K562 (cell line): ENCODE data around the gene HEMGN. TPM values are rescaled to one million over a fixed set of nuclear protein-coding genes. Genes with fewer than 3 reads are reported as not detected.

Experiments
- ARNT ChIP-seq, 2 experiments: fragments of 450-650 bp; IDR thresholded peaks; 2 replicates each; pipeline ENCODE4 v1.6.1; 2016; ENCODE audit warnings: mild to moderate bottlenecking in 1 of 2
- GTF2B ChIP-seq: IDR thresholded peaks from 2 replicates; pipeline ENCODE4 v1.6.1; 2011; ENCODE audit not compliant: insufficient read length; ENCODE audit errors: extremely low read depth
- IRF1 ChIP-seq: sonication (generic); formaldehyde crosslinking; IDR thresholded peaks from 2 replicates; pipeline ENCODE4 v1.8.0; 2022; ENCODE audit warnings: missing genetic modification reagents, mild to moderate bottlenecking, borderline replicate concordance
- JUN ChIP-seq, 2 experiments: sonication (generic) in 1 of 2; formaldehyde crosslinking in 1 of 2; IDR thresholded peaks; 2 replicates each; pipeline versions ENCODE4 v1.6.1 to v1.8.0; 2012 to 2022; ENCODE audit warnings: borderline replicate concordance in 2 of 2, mild to moderate bottlenecking in 2 of 2, improper control_type of control experiment in 1 of 2, low read depth in 1 of 2, low read length in 1 of 2, missing genetic modification reagents in 1 of 2
- NFIX ChIP-seq: fragments of 250-450 bp; sonication (Bioruptor Pico); IDR thresholded peaks from 2 replicates; pipeline ENCODE4 v1.4.0; 2020; ENCODE audit warnings: low read depth, mild to moderate bottlenecking, moderate library complexity
- PPARD ChIP-seq: fragments of 250-450 bp; sonication (Bioruptor Pico); IDR thresholded peaks from 2 replicates; pipeline ENCODE4 v1.8.0; 2022; ENCODE audit warnings: inconsistent platforms, mild to moderate bottlenecking, moderate library complexity
- PTBP1 ChIP-seq: fragments of 200-400 bp; formaldehyde crosslinking; IDR thresholded peaks from 2 replicates; pipeline ENCODE4 v1.6.1; 2017; ENCODE audit warnings: low read depth, low read length
- PURB ChIP-seq: sonication (generic); formaldehyde crosslinking; IDR thresholded peaks from 2 replicates; pipeline ENCODE4 v1.9.0; 2021; ENCODE audit warnings: low read depth, mild to moderate bottlenecking, missing genetic modification reagents
- SMARCE1 ChIP-seq: fragments of 450-650 bp; IDR thresholded peaks from 2 replicates; pipeline ENCODE4 v1.7.1; 2016; ENCODE audit warnings: mild to moderate bottlenecking
- SOX6 ChIP-seq: fragments of 450-650 bp; IDR thresholded peaks from 2 replicates; pipeline ENCODE4 v1.6.1; 2014; ENCODE audit warnings: mild to moderate bottlenecking
- STAT6 ChIP-seq: sonication (generic); formaldehyde crosslinking; IDR thresholded peaks from 2 replicates; pipeline ENCODE4 v1.8.1; 2023; ENCODE audit warnings: mild to moderate bottlenecking, missing genetic modification reagents
- TSHZ1 ChIP-seq: fragments of 250-450 bp; sonication (Bioruptor Pico); IDR thresholded peaks from 2 replicates; pipeline ENCODE4 v1.4.0; 2020; ENCODE audit warnings: mild to moderate bottlenecking, moderate library complexity
- ZNF224 ChIP-seq: sonication (generic); formaldehyde crosslinking; IDR thresholded peaks from 2 replicates; pipeline ENCODE4 v1.8.0; 2022; ENCODE audit warnings: mild to moderate bottlenecking, missing genetic modification reagents
- ZNF280A ChIP-seq: fragments of 450-650 bp; IDR thresholded peaks from 2 replicates; pipeline ENCODE4 v1.6.1; 2018; ENCODE audit warnings: mild to moderate bottlenecking, low read depth; ENCODE audit not compliant: partially characterized antibody
- ZNF324 ChIP-seq: fragments of 250-450 bp; sonication (Bioruptor Pico); IDR thresholded peaks from 2 replicates; pipeline ENCODE4 v1.4.0; 2020; ENCODE audit warnings: mild to moderate bottlenecking
- ZNF507 ChIP-seq: conservative IDR thresholded peaks from 2 replicates; pipeline ENCODE4 v1.6.1; 2017; ENCODE audit warnings: missing genetic modification characterization, missing compliant biosample characterization
- ZNF79 ChIP-seq: fragments of 250-450 bp; sonication (Bioruptor Pico); IDR thresholded peaks from 2 replicates; pipeline ENCODE4 v1.4.0; 2020; ENCODE audit warnings: low read depth, mild to moderate bottlenecking, moderate library complexity
- polyA plus RNA-seq, 8 experiments: library from polyadenylated mRNA; depleted of rRNA in 4 of 8; stranded (reverse) in 5 of 8; unstranded in 3 of 8; fragments of >200 nt; fragmentation: Nextera tagmentation in 2 of 8; fragmentation: Illumina TruSeq in 1 of 8; extraction: Ambion mirVana in 2 of 8; extraction: Trizol in 1 of 8; gene quantifications; 2 replicates each; pipeline versions ENCODE4 v1.2.1 to v1.2.3, GENCODE V29; 2011 to 2014; ENCODE audit warnings: inconsistent platforms in 1 of 8, missing spikeins in 1 of 8
- total RNA-seq, 7 experiments: library from RNA; depleted of rRNA in 6 of 7; stranded (reverse); fragments of >200 nt in 6 of 7; fragmentation: Illumina TruSeq in 2 of 7; extraction: Trizol in 2 of 7; gene quantifications; 2 replicates each; pipeline versions ENCODE4 v1.2.1 to v1.2.3, GENCODE V29; 2011 to 2021; ENCODE audit warnings: low replicate concordance in 1 of 7

Gene HEMGN
- total and polyA plus RNA-seq, 9 of the 15 experiments (the other 6 are each of a cell fraction or from before 2014, with no cell fraction given), result 56.3 to 258 (median 137) TPM

- TF ChIP-seq STAT6 (CRISPR knock-in tag), result no peak
- TF ChIP-seq SOX6, result peak; percentile 93
- TF ChIP-seq GTF2B, result no peak
- TF ChIP-seq ZNF507, result no peak
- TF ChIP-seq IRF1 (CRISPR knock-in tag), result no peak
- TF ChIP-seq SMARCE1, result peak; percentile 89
- no peak for TF ChIP-seq PPARD (CRISPR knock-in tag)
- TF ChIP-seq PTBP1, result no peak
- no peak for TF ChIP-seq ZNF280A
- no peak for TF ChIP-seq TSHZ1 (CRISPR knock-in tag)
- no peak for TF ChIP-seq ZNF324 (CRISPR knock-in tag)
- TF ChIP-seq NFIX, result no peak
- TF ChIP-seq ARNT (IDR thresholded peaks at IDR 0.05), result peak; percentile 87 to 91
- peak; percentile 17; the same call in 1 of the 2 replicates for TF ChIP-seq JUN (IDR thresholded peaks at IDR 0.05; ENCODE audit: borderline replicate concordance, low read depth, low read length)
- TF ChIP-seq JUN (CRISPR knock-in tag; IDR thresholded peaks at IDR 0.05; ENCODE audit: borderline replicate concordance), result no peak
- no peak for TF ChIP-seq ZNF224 (CRISPR knock-in tag)
- TF ChIP-seq PURB (CRISPR knock-in tag), result no peak
- no peak for TF ChIP-seq ZNF79
Observed at GRCh38 chr9:97938081-97938644, at the start of gene HEMGN (continued).
